Activated CD4-positive, alpha-beta T cell treated with anti-CD3 and anti-CD28 coated beads, Interleukin-2, amount 50 U/mL, for 1 hour (primary cell): ENCODE measurements around the gene OR1D5.
"Not testable (repeated sequence)": the region's sequence is repeated elsewhere in the genome, so short reads cannot be mapped to it uniquely, and the experiment has no call there.

Experiments used
- DNase-seq: peaks from one replicate; pipeline ENCODE4 v3.0.0-alpha.2; 2020

Gene OR1D5

GRCh38 chr17:3063507-3063906 is at the start of gene OR1D5:
OR1D5 (minus strand) TSS chr17:3063607; CDS start chr17:3063607, 0 bp downstream.
- not testable (repeated sequence) for DNase-seq

GRCh38 chr17:3104322-3104721 is 40.9 kb upstream of the OR1D5 start, which contains the start of gene OR1D2:
OR1D2 (minus strand) TSS chr17:3104422; CDS start chr17:3092996, 11,426 bp downstream.
- DNase-seq = no peak

GRCh38 chr17:3073850-3074249 is 10.4 kb upstream of the OR1D5 start:
- not testable (repeated sequence) for DNase-seq

- DNase-seq = not testable (repeated sequence)
Measured at GRCh38 chr17:3065192-3065591, 1.8 kb upstream of the OR1D5 start.

GRCh38 chr17:3062824-3063377 is 506 bp downstream of the OR1D5 start:
- not testable (repeated sequence) for DNase-seq

- DNase-seq = not testable (repeated sequence)
Measured at GRCh38 chr17:3054868-3055267, 8.5 kb downstream of the OR1D5 start.

GRCh38 chr17:3049705-3050295 is 13.6 kb downstream of the OR1D5 start:
- no peak for DNase-seq

- peak; percentile 92 for DNase-seq
Measured at GRCh38 chr17:3048727-3049471, 14.5 kb downstream of the OR1D5 start.

- DNase-seq = no peak
Measured at GRCh38 chr17:3046753-3047152, 16.7 kb downstream of the OR1D5 start.

GRCh38 chr17:3043737-3044365 is 19.6 kb downstream of the OR1D5 start:
- DNase-seq = no peak

GRCh38 chr17:3040882-3041281 is 22.5 kb downstream of the OR1D5 start:
- no peak for DNase-seq

- DNase-seq = no peak
Measured at GRCh38 chr17:3039736-3040135, 23.7 kb downstream of the OR1D5 start.

- no peak for DNase-seq
Measured at GRCh38 chr17:3038941-3039340, 24.5 kb downstream of the OR1D5 start.

- no peak for DNase-seq
Measured at GRCh38 chr17:3037259-3037658, 26.1 kb downstream of the OR1D5 start.

- no peak for DNase-seq
Measured at GRCh38 chr17:3036800-3037199, 26.6 kb downstream of the OR1D5 start.

- DNase-seq = no peak
Measured at GRCh38 chr17:3035968-3036280, 27.5 kb downstream of the OR1D5 start.

GRCh38 chr17:3035256-3035967 is 28.0 kb downstream of the OR1D5 start:
- DNase-seq = no peak

GRCh38 chr17:3034578-3034920 is 28.9 kb downstream of the OR1D5 start:
- DNase-seq = no peak

GRCh38 chr17:3033741-3034577 is 29.4 kb downstream of the OR1D5 start:
- no peak for DNase-seq

GRCh38 chr17:3033248-3033640 is 30.2 kb downstream of the OR1D5 start:
- DNase-seq = no peak

GRCh38 chr17:3032258-3033247 is 30.9 kb downstream of the OR1D5 start:
- no peak for DNase-seq
